SU-DHL-6 (cell line): Measurements from ENCODE around the gene RAVER2.

Experiments
- H2AFZ ChIP-seq: fragments of 200-600 bp; sonication (generic); 2 replicates; pipeline ENCODE4 v1.6.1; 2014; ENCODE audit warnings: low read depth, mild to moderate bottlenecking, moderate library complexity, mixed read lengths, antibody characterized with exemption, low read length; ENCODE audit not compliant: severe bottlenecking
- H3F3A ChIP-seq: fragments of 200-600 bp; shearing (Covaris generic); 2 replicates; pipeline ENCODE4 v1.6.0; 2016; ENCODE audit warnings: antibody characterized with exemption, mild to moderate bottlenecking; ENCODE audit not compliant: insufficient read depth
- H3K27ac ChIP-seq: fragments of 200-600 bp; sonication (generic); 2 replicates; pipeline ENCODE4 v1.5.1; 2016; ENCODE audit warnings: low read depth, mild to moderate bottlenecking, low read length, moderate library complexity, mixed read lengths
- H3K27me3 ChIP-seq: fragments of 200-600 bp; sonication (generic), shearing (Covaris generic); 2 replicates; pipeline ENCODE4 v1.6.0; 2014; ENCODE audit warnings: mild to moderate bottlenecking, low read length
- H3K36me3 ChIP-seq: fragments of 200-600 bp; sonication (generic); 2 replicates; pipeline ENCODE4 v1.6.1; 2014; ENCODE audit warnings: mild to moderate bottlenecking, low read length, mixed read lengths
- H3K4me2 ChIP-seq: fragments of 300-600, 200-600 bp; shearing (Covaris generic), sonication (generic); 2 replicates; pipeline ENCODE4 v1.6.0; 2014; ENCODE audit warnings: low read length, low read depth, mild to moderate bottlenecking; ENCODE audit not compliant: poor library complexity, severe bottlenecking
- H3K4me3 ChIP-seq: fragments of 200-600 bp; sonication (generic); 2 replicates; pipeline ENCODE4 v1.5.1; 2014; ENCODE audit warnings: antibody characterized with exemption, low read length, mild to moderate bottlenecking, mixed read lengths; ENCODE audit not compliant: insufficient read depth, poor library complexity, severe bottlenecking
- H3K79me2 ChIP-seq: fragments of 200-600 bp; sonication (generic); 2 replicates; pipeline ENCODE4 v1.6.1; 2014; ENCODE audit warnings: mild to moderate bottlenecking, low read length, moderate library complexity; ENCODE audit not compliant: insufficient read depth
- H3K9ac ChIP-seq: fragments of 200-600 bp; sonication (generic); 2 replicates; pipeline ENCODE4 v1.7.0; 2014; ENCODE audit warnings: mild to moderate bottlenecking, low read length
- H3K9me2 ChIP-seq: fragments of 200-600 bp; sonication (generic); replicated peaks from 2 replicates; pipeline ENCODE4 v1.6.1; 2014; ENCODE audit warnings: low read length; ENCODE audit not compliant: insufficient read depth
- H3K9me3 ChIP-seq: fragments of 200-600 bp; sonication (generic); 2 replicates; pipeline ENCODE4 v1.6.1; 2014; ENCODE audit warnings: low read length, mixed read lengths; ENCODE audit not compliant: insufficient read depth
- H4K20me1 ChIP-seq: fragments of 200-600 bp; sonication (generic); 2 replicates; pipeline ENCODE4 v1.6.1; 2014; ENCODE audit warnings: low read depth, mild to moderate bottlenecking, antibody characterized with exemption, low read length, moderate library complexity, mixed read lengths
- CTCF ChIP-seq: fragments of 200-600 bp; sonication (generic); IDR thresholded peaks from one replicate; pipeline ENCODE4 v1.5.1; 2017; ENCODE audit warnings: antibody characterized with exemption, mild to moderate bottlenecking, low read length, moderate library complexity; ENCODE audit not compliant: insufficient read depth, poor library complexity, severe bottlenecking
- EZH2phosphoT487 ChIP-seq: fragments of 200-600 bp; sonication (generic), shearing (Covaris generic); conservative IDR thresholded peaks from 2 replicates; pipeline ENCODE4 v1.6.1; 2018; ENCODE audit warnings: mild to moderate bottlenecking, antibody characterized with exemption, low read length, moderate library complexity, mixed read lengths

The RAVER2 gene

GRCh38 chr1:64839732-64840405 lies 95.0 kb downstream of the RAVER2 start:
- Histone ChIP-seq H3K9me2 (no peaks in the 10 kb centered on the region), H3K9me3 (no peaks in the 10 kb centered on the region), H3F3A (no peaks in the 10 kb centered on the region), H3K27me3 (no peaks in the 10 kb centered on the region), H3K4me2 (no peak overlapping the region), H2AFZ (no peak overlapping the region), H3K27ac (no peak overlapping the region), H4K20me1 (no peaks in the 10 kb centered on the region), H3K4me3 (no peak overlapping the region), H3K79me2 (no peaks in the 10 kb centered on the region), H3K36me3 (no peaks in the 10 kb centered on the region), H3K9ac (no peak overlapping the region)
- TF ChIP-seq EZH2phosphoT487, result no peak
- no peak for TF ChIP-seq CTCF

DNA sequence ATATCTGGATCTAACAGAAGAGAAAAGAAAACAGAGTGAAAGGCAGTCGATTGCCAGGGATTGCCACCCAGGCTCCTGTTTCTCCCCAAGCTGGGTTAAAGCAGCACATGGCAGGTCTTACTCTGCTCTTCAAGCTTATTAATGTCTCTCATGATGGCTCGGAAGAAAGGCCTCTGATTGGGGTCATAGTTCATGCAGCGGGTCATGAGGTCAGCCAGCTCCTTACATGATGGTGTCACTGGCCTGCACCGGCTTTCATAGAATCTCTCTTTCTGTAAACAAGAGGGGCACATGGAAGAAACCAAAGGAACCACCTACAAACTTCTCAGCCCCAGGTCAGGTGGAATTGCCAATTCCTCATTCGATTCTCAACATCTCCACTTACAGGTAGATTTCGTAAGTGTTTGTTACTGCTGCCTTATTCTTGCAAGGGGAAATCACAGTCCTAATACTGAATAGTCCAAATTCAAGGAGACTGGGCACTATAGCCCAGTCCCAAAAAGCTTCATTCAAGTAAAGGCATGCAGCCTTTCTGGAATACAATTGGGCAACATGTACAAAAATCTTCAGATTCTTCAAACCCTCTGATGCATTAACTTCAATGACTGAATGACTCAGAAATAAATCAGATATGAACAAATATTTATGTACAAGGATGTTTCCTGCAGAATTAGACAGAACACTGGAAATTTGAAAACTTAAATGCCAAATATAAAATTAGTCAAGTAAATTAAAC lies 96.6 kb downstream of the RAVER2 start:
- Histone ChIP-seq H3K4me3 (no peak overlapping the region), H3F3A (no peaks in the 10 kb centered on the region), H2AFZ (no peak overlapping the region), H3K4me2 (no peak overlapping the region), H3K9me2 (no peaks in the 10 kb centered on the region), H3K79me2 (no peaks in the 10 kb centered on the region), H3K27me3 (no peaks in the 10 kb centered on the region), H3K9ac (no peak overlapping the region), H4K20me1 (no peaks in the 10 kb centered on the region), H3K9me3 (no peaks in the 10 kb centered on the region), H3K36me3 (no peaks in the 10 kb centered on the region), H3K27ac (no peak overlapping the region)
- no peak for TF ChIP-seq EZH2phosphoT487
- no peak for TF ChIP-seq CTCF

DNA sequence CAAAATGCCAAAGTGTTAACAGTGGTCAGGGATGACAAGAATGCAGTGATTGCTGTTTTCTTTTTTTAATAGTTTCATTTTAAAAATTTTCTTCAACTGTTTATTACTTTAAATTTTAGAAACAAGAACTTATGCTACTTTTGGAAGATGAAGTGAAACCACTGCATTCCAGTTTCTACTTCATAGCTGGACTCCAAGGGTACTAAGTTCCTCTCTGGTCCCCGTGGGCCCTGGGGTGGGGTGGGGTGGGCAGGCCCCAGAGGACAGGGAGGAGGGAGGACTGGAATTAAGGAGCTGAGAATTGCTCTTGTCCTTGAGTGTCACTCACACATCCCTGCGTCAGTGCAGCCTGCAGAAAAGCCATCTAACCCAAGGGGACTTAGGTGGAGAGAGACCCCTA lies 97.3 kb downstream of the RAVER2 start:
- no peak overlapping the region for H3K4me2 ChIP-seq
- H3K27me3 ChIP-seq, result no peaks in the 10 kb centered on the region
- no peaks in the 10 kb centered on the region for H3K36me3 ChIP-seq
- H3K9ac ChIP-seq, result no peak overlapping the region
- H4K20me1 ChIP-seq, result no peaks in the 10 kb centered on the region
- TF ChIP-seq EZH2phosphoT487 (no peak), CTCF (no peak)
- H2AFZ ChIP-seq, result no peak overlapping the region
- H3K79me2 ChIP-seq, result no peaks in the 10 kb centered on the region
- H3K4me3 ChIP-seq, result no peak overlapping the region
- H3K9me3 ChIP-seq, result no peaks in the 10 kb centered on the region
- no peaks in the 10 kb centered on the region for H3K9me2 ChIP-seq
- no peak overlapping the region for H3K27ac ChIP-seq
- no peaks in the 10 kb centered on the region for H3F3A ChIP-seq
